GM19463 (cell line): ENCODE measurements around the gene EXOC3L1.

Source experiments
- ATAC-seq: cut with Tn5 transposase; IDR thresholded peaks from one replicate; pipeline ENCODE4 v1.9.1; 2021; ENCODE audit warnings: mild to moderate bottlenecking, moderate library complexity; ENCODE audit not compliant: unreplicated experiment

The EXOC3L1 gene

GRCh38 chr16:67150047-67150832, 39.7 kb downstream of the EXOC3L1 start:
- ATAC-seq = peak; percentile 48

GRCh38 chr16:67149276-67150046, 40.5 kb downstream of the EXOC3L1 start:
- no peak for ATAC-seq

GRCh38 chr16:67148656-67149275, 41.2 kb downstream of the EXOC3L1 start:
- no peak for ATAC-seq

- ATAC-seq = no peak
Observed at GRCh38 chr16:67148221-67148620, 41.7 kb downstream of the EXOC3L1 start.

- no peak for ATAC-seq
Observed at GRCh38 chr16:67147437-67148140, 42.3 kb downstream of the EXOC3L1 start.

- no peak for ATAC-seq
Observed at GRCh38 chr16:67146523-67147357, 43.2 kb downstream of the EXOC3L1 start.

- no peak for ATAC-seq
Observed at GRCh38 chr16:67145746-67146145, 44.2 kb downstream of the EXOC3L1 start.

- ATAC-seq = no peak
Observed at GRCh38 chr16:67144943-67145342, 45.0 kb downstream of the EXOC3L1 start.

- no peak for ATAC-seq
Observed at GRCh38 chr16:67142342-67142741, 47.6 kb downstream of the EXOC3L1 start.

GRCh38 chr16:67141391-67141790, 48.5 kb downstream of the EXOC3L1 start:
- ATAC-seq = no peak

GRCh38 chr16:67137605-67138004, 52.3 kb downstream of the EXOC3L1 start:
- ATAC-seq = no peak
